Measurements from ENCODE around the gene METTL15. TPM values are rescaled to one million over a fixed set of nuclear protein-coding genes. Genes with fewer than 3 reads are reported as not detected.
"Not testable (repeated sequence)": the region's sequence is repeated elsewhere in the genome, so short reads cannot be mapped to it uniquely, and the experiment has no call there.

The METTL15 gene
- total RNA-seq, 2 experiments from 2014 or later: 18.0 to 19.8 TPM

- peaks cover 29% of the 10 kb centered on the region for H3K36me3 Mint-ChIP-seq (ENCODE audit: low read depth)
- no peak overlapping the region for H3K27ac Mint-ChIP-seq
- no peak for DNase-seq
- no peaks in the 10 kb centered on the region for H3K9me3 Mint-ChIP-seq
- H3K4me1 Mint-ChIP-seq (ENCODE audit: low read depth): peaks cover 35% of the 10 kb centered on the region
- intact Hi-C loops (cut with micrococcal nuclease): no loop called here
- H3K27me3 Mint-ChIP-seq (ENCODE audit: low read depth): no peaks in the 10 kb centered on the region
- CTCF ChIA-PET: no interaction called here
- H3K4me3 Mint-ChIP-seq: no peak overlapping the region
Measured at GRCh38 chr11:28114731-28115130, 6.5 kb downstream of the METTL15 start.

DNA sequence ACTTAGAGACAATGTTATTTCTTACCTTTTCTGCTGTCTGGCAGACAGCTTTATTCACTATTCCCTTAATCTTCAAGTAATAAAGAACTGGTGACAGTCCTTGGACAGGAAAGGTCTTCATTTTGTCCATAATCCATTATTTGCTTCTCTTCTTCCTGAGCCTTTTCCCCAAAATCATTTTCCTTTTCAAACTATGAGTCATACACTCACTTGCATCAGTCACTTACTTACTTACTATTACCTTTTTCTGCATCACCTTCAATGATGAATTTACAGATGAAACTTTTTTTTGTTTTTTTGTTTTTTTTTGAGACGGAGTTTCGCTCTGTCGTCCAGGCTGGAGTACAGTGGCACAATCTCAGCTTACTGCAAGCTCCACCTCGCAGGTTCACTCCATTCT is 9.5 kb downstream of the METTL15 start:
- H3K27me3 Mint-ChIP-seq (ENCODE audit: low read depth): no peaks in the 10 kb centered on the region
- intact Hi-C loops (cut with micrococcal nuclease): no loop called here
- DNase-seq: no peak
- peaks cover 19% of the 10 kb centered on the region for H3K36me3 Mint-ChIP-seq (ENCODE audit: low read depth)
- H3K4me1 Mint-ChIP-seq (ENCODE audit: low read depth): peaks cover 22% of the 10 kb centered on the region
- H3K27ac Mint-ChIP-seq: no peak overlapping the region
- CTCF ChIA-PET: no interaction called here
- no peaks in the 10 kb centered on the region for H3K9me3 Mint-ChIP-seq
- H3K4me3 Mint-ChIP-seq: no peak overlapping the region

GRCh38 chr11:28123151-28123581 is 15.0 kb downstream of the METTL15 start:
- intact Hi-C loops (cut with micrococcal nuclease): no loop called here
- DNase-seq: no peak
- no peak overlapping the region for H3K4me3 Mint-ChIP-seq
- CTCF ChIA-PET: interaction anchor here (0.7 kb wide), 1 partner anchor 359 kb away, joined by 3 read pairs; no protein-coding TSS in a partner anchor
- no peaks in the 10 kb centered on the region for H3K9me3 Mint-ChIP-seq
- H3K27me3 Mint-ChIP-seq (ENCODE audit: low read depth): no peaks in the 10 kb centered on the region
- H3K36me3 Mint-ChIP-seq (ENCODE audit: low read depth): peaks cover 16% of the 10 kb centered on the region
- H3K27ac Mint-ChIP-seq: no peak overlapping the region
- H3K4me1 Mint-ChIP-seq (ENCODE audit: low read depth): peaks cover 13% of the 10 kb centered on the region

DNA sequence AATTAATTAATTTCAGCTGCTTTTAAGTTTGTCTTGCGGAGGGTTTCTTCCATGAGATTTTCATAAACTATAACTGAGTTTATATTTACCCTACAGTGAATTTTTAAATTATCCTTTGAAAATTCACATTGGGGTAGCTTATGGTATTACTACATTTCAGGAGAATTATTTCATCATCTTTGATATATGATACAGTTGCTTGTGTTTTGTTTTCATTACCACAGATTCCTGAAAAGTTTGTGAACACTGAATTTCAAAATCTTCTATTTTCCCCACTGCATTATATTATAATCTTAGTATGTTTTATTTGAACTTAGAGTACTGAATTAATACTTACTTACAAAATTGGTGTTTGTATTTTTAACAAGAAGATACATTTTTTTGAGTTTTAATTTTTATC is 24.4 kb downstream of the METTL15 start:
- Mint-ChIP-seq H3K4me1 (ENCODE audit: low read depth) (no peaks in the 10 kb centered on the region), H3K27ac (no peak overlapping the region), H3K27me3 (ENCODE audit: low read depth) (no peaks in the 10 kb centered on the region), H3K36me3 (ENCODE audit: low read depth) (peaks cover 48% of the 10 kb centered on the region), H3K4me3 (no peak overlapping the region), H3K9me3 (peaks cover 17% of the 10 kb centered on the region)
- CTCF ChIA-PET: interaction anchor here (0.7 kb wide), 1 partner anchor 14 kb away, joined by 3 read pairs; no protein-coding TSS in a partner anchor
- no peak for DNase-seq
- intact Hi-C loops (cut with micrococcal nuclease): no loop called here

- Mint-ChIP-seq H3K4me3 (no peak overlapping the region), H3K4me1 (ENCODE audit: low read depth) (no peaks in the 10 kb centered on the region), H3K36me3 (ENCODE audit: low read depth) (peaks cover 52% of the 10 kb centered on the region), H3K27ac (no peak overlapping the region), H3K9me3 (peaks cover 19% of the 10 kb centered on the region), H3K27me3 (ENCODE audit: low read depth) (no peaks in the 10 kb centered on the region)
- CTCF ChIA-PET: interaction anchor here (0.7 kb wide), 1 partner anchor 13 kb away, joined by 3 read pairs; no protein-coding TSS in a partner anchor
- intact Hi-C loops (cut with micrococcal nuclease): no loop called here
- no peak for DNase-seq
Measured at GRCh38 chr11:28133146-28133545, 25.0 kb downstream of the METTL15 start.

- DNase-seq; H3K4me1 Mint-ChIP-seq (ENCODE audit: low read depth); intact Hi-C loops (cut with micrococcal nuclease); CTCF ChIA-PET; H3K27ac Mint-ChIP-seq; H3K4me3 Mint-ChIP-seq; H3K27me3 Mint-ChIP-seq (ENCODE audit: low read depth): not testable (repeated sequence)
- H3K9me3 Mint-ChIP-seq: peaks cover 33% of the 10 kb centered on the region
- peaks cover 60% of the 10 kb centered on the region for H3K36me3 Mint-ChIP-seq (ENCODE audit: low read depth)
Measured at GRCh38 chr11:28136157-28136556, 28.0 kb downstream of the METTL15 start.

GRCh38 chr11:28137366-28137765 is 29.2 kb downstream of the METTL15 start:
- peaks cover 34% of the 10 kb centered on the region for H3K9me3 Mint-ChIP-seq
- CTCF ChIA-PET: no interaction called here
- intact Hi-C loops (cut with micrococcal nuclease): no loop called here
- no peak overlapping the region for H3K4me3 Mint-ChIP-seq
- H3K27me3 Mint-ChIP-seq (ENCODE audit: low read depth): no peaks in the 10 kb centered on the region
- H3K36me3 Mint-ChIP-seq (ENCODE audit: low read depth): peaks cover 58% of the 10 kb centered on the region
- H3K27ac Mint-ChIP-seq: no peak overlapping the region
- no peak for DNase-seq
- no peaks in the 10 kb centered on the region for H3K4me1 Mint-ChIP-seq (ENCODE audit: low read depth)

GRCh38 chr11:28137832-28138231 is 29.6 kb downstream of the METTL15 start:
- Mint-ChIP-seq H3K9me3 (peaks cover 34% of the 10 kb centered on the region), H3K27me3 (ENCODE audit: low read depth) (no peaks in the 10 kb centered on the region), H3K4me1 (ENCODE audit: low read depth) (no peaks in the 10 kb centered on the region), H3K36me3 (ENCODE audit: low read depth) (peaks cover 59% of the 10 kb centered on the region), H3K27ac (no peak overlapping the region), H3K4me3 (no peak overlapping the region)
- CTCF ChIA-PET: no interaction called here
- DNase-seq: no peak
- intact Hi-C loops (cut with micrococcal nuclease): no loop called here

- DNase-seq: no peak
- H3K36me3 Mint-ChIP-seq (ENCODE audit: low read depth): peaks cover 40% of the 10 kb centered on the region
Measured at GRCh38 chr11:28139841-28140415, 31.7 kb downstream of the METTL15 start.

GRCh38 chr11:28140689-28141455 is 32.7 kb downstream of the METTL15 start:
- CTCF ChIA-PET: interaction anchor here (0.7 kb wide), 1 partner anchor 845 kb away, joined by 4 read pairs; no protein-coding TSS in a partner anchor
- Mint-ChIP-seq H3K4me1 (ENCODE audit: low read depth) (no peaks in the 10 kb centered on the region), H3K9me3 (peaks cover 27% of the 10 kb centered on the region), H3K27me3 (ENCODE audit: low read depth) (no peaks in the 10 kb centered on the region), H3K4me3 (no peak overlapping the region), H3K36me3 (ENCODE audit: low read depth) (peaks cover 35% of the 10 kb centered on the region), H3K27ac (no peak overlapping the region)
- no peak for DNase-seq
- intact Hi-C loops (cut with micrococcal nuclease): no loop called here

More at GRCh38 chr11:28139841-28140415, 31.7 kb downstream of the METTL15 start:
- no peaks in the 10 kb centered on the region for H3K4me1 Mint-ChIP-seq (ENCODE audit: low read depth)
- H3K27ac Mint-ChIP-seq: no peak overlapping the region
- no peaks in the 10 kb centered on the region for H3K27me3 Mint-ChIP-seq (ENCODE audit: low read depth)
- intact Hi-C loops (cut with micrococcal nuclease): no loop called here
- no peak overlapping the region for H3K4me3 Mint-ChIP-seq
- CTCF ChIA-PET: interaction anchor here (1.0 kb wide), 1 partner anchor 32 kb away, joined by 4 read pairs; the partner anchor contains the start of genes KIF18A and METTL15
- peaks cover 30% of the 10 kb centered on the region for H3K9me3 Mint-ChIP-seq

DNA sequence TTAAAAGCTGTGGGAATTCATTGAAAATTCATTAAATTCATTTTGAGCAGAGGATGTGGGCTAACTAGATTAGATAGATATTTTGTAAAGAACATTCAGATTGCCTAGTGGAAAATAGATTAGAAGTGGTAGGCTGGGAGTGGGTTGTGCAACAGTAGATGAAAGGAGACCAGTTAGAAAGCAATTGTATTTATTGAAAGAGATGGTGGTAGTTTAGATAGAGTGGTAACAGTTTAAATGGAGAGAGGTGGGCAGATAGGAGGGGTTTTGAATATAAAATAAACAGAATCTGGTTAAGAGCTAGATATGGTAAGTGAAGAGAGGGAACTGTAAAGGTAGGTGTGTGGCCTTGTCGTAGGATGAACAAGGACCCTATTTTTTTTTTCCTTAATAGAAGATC is 34.5 kb downstream of the METTL15 start:
- Mint-ChIP-seq H3K27ac (no peak overlapping the region), H3K4me1 (ENCODE audit: low read depth) (peaks cover 2% of the 10 kb centered on the region), H3K9me3 (peaks cover 16% of the 10 kb centered on the region), H3K4me3 (no peak overlapping the region), H3K36me3 (ENCODE audit: low read depth) (peaks cover 20% of the 10 kb centered on the region), H3K27me3 (ENCODE audit: low read depth) (no peaks in the 10 kb centered on the region)
- DNase-seq: no peak
- CTCF ChIA-PET: no interaction called here
- intact Hi-C loops (cut with micrococcal nuclease): no loop called here

GRCh38 chr11:28144808-28145207 is 36.6 kb downstream of the METTL15 start:
- CTCF ChIA-PET: no interaction called here
- intact Hi-C loops (cut with micrococcal nuclease): no loop called here
- DNase-seq: no peak
- Mint-ChIP-seq H3K27ac (no peak overlapping the region), H3K4me1 (ENCODE audit: low read depth) (peaks cover 2% of the 10 kb centered on the region), H3K4me3 (no peak overlapping the region), H3K27me3 (ENCODE audit: low read depth) (no peaks in the 10 kb centered on the region), H3K9me3 (peaks cover 7% of the 10 kb centered on the region), H3K36me3 (ENCODE audit: low read depth) (peaks cover 11% of the 10 kb centered on the region)
